Renal pelvis (tissue), 4 donors: ENCODE results near the gene PAFAH2. TPM values are rescaled to one million over a fixed set of nuclear protein-coding genes. Genes with fewer than 3 reads are reported as not detected.

Source experiments
- DNase-seq: peaks from one replicate; pipeline ENCODE4 v3.0.0-alpha.2; 2013
- polyA plus RNA-seq, 3 donors: library from polyadenylated mRNA; unstranded; fragments of 120-200 nt; gene quantifications; one replicate each; pipeline ENCODE4 v1.2.1, GENCODE V29; 2013; ENCODE audit not compliant: insufficient read length in 3 of 3

The PAFAH2 gene
- polyA plus RNA-seq, 3 donors = 16.5 to 24.0 (median 19.1) TPM

GRCh38 chr1:26032656-26033357, 34.9 kb upstream of the PAFAH2 start:
- DNase-seq = no peak

DNA sequence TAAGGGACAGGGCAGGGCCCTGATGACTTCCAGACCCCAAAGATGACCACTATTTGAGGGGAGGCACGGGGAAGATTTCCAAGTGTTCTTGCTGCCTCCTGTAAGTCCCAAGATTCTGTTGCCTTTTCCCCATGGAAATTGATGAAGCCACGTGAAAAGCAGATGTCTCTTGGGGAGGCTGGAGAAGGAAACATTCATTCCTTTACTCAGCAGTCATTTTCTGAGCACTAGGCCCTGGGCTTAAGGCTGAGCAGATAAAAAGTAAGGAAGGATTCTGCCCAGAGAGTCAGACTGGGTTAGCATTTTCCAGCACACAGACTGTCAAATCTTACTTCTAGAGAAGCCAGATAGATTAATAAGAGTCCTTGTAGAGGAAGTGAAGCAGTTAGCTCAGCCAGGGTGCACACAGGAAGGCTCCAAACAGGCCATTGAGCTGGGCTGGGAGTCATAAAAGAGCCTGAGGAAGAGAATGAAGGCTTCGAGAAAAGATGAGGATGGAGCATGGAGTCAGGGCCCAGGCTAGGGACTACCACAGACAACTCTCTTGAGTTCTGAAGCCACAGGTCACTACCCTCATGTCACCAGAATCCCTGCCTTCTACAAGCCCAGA, 33.9 kb upstream of the PAFAH2 start:
- no peak for DNase-seq

GRCh38 chr1:26031196-26031595, 33.3 kb upstream of the PAFAH2 start:
- DNase-seq = no peak

- no peak for DNase-seq
Measured at GRCh38 chr1:26029864-26030481, 32.1 kb upstream of the PAFAH2 start.

DNA sequence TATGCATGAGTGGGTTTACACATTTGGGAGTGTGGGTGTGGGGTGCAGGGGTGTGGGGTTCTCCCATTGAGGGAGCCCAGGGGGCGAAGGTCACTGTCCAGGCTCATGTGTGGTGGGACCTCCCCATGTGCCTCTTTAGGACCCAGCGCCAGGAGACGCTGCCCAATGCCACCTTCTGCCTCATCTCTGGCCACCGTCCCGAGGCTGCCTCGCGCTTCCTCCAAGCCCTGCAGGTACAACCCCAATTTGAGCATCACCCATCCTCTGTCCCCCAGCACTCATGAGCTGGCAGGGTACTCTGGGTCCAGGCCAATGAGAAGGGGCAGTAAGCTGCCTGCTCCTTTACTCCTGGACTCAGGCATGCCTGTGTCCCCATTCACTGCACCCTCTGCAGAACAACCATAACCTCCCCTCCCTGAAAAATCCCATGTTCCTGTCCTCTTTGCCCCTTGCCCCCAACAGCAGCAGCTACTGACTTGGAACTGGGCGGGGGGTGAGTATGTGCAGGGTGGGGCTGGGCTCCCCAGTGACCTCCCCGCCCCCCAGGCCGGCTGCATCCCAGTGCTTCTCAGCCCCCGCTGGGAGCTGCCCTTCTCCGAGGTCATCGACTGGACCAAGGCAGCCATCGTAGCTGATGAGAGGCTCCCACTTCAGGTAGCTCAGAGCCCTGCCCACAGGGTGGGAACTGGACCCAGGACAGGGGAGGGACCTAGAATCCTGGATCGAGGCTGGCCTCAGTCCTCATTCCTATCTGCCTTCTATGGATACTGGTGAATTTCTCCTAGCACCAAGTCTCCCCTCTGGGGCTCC, 31.4 kb upstream of the PAFAH2 start:
- no peak for DNase-seq

DNA sequence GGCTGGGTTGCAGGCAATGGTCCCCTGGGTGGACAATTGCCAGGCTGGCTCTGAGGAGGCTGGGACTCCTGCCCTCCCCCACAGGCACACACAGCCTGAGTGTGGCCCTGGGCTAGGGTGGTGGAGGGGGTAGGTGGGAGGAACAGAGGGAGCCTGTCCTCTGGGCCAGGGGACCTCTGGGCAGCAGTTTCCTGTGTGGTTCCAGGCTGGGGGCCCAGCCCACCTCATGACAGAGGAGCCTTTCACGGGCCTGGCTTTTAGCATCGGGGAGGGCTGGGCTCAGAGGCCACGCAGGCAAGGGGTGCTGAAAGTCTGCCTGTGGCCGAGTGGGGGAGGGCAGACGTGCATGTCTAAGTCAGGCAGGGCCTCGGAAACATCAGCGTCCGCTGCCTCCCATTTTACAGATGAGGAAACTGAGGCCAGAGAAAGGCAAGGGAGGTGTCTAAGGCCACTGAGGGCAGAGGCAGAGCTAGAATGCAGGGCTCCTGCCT, 30.7 kb upstream of the PAFAH2 start:
- no peak for DNase-seq

GRCh38 chr1:26027716-26028489, 30.0 kb upstream of the PAFAH2 start:
- DNase-seq = no peak

- no peak for DNase-seq
Measured at GRCh38 chr1:26025517-26025916, 27.7 kb upstream of the PAFAH2 start.

GRCh38 chr1:26025060-26025459, 27.2 kb upstream of the PAFAH2 start:
- DNase-seq = no peak

DNA sequence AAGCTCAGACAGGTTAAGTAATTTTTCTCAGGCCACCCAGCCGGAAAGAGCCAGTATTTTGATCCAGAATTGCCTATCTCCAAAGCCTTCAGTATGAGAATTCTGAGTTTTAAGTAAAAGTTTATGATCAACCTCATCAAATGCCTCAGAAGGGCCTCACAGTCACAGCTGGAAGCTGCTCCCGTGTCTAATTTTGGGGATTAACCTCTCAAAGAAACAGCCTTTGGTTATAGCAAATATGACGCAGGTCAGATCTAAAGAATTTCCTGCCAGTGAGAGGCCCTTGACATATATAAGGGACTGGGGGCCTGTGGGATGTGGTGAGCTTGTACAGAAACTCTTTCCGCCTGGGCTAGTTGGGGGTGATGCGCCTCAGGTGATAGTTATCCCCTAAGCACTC, 26.0 kb upstream of the PAFAH2 start:
- no peak for DNase-seq

DNA sequence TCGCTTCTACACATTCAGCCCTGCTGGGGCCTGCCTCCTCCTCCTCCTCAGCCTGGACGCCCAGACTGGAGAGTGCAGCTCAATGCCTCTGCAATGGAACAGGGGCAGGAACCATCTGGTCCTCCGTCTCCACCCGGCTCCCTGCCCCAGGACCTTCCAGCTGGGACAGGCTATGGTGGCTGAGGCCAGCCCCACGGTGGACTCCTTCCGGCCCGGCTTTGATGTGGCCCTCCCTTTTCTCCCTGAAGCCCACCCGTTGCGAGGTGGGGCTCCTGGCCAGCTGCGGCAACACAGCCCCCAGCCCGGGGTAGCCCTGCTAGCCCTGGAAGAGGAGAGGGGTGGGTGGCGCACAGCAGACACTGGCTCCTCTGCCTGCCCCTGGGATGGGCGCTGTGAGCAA, 25.1 kb upstream of the PAFAH2 start:
- DNase-seq = no peak

- DNase-seq = no peak
Measured at GRCh38 chr1:26022404-26022779, 24.5 kb upstream of the PAFAH2 start.

DNA sequence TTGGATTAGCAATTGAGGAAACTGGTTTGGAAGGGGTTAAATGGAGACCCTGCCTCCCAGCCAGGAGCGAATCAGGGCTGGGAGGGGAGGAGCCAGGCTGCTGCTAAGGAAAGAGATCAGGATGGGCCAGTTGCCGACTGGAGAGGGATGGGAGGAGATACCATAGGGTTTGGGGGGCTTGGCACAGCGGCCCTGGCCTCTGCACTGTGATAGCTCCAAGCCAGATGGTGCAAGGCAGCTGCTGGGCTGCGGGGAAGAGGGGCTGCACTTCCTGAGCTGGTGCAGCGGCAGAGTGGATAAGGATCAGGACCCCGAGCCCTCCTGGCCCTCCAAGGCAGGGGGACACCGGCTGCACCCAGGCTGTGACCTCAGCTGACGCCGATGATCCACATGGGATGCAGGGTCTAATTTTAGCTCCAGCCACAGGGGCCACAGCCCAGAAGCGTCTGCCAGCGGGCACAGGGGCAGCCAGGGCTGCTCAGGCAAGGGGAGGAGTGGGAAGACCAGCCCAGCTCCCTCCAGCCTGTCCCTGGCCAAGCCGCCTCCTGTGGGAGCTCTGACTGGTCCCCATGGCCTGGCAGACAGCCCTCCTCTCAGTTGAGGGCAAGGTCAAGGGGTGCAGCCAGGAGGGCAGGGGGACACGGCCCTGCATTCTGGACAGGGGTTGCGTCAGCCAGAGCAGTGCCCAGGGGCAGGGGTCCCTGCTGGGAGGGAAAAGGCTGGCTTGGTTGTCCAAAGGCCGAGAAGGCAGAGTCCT, 24.0 kb upstream of the PAFAH2 start, which contains the start of gene EXTL1:
TSS of gene EXTL1 (plus strand) at position 129 of the 757 bp plus-strand sequence. CDS start 872 bp downstream, outside the sequence.
- DNase-seq = peak; percentile 64

- no peak for DNase-seq
Measured at GRCh38 chr1:26020941-26021646, 23.2 kb upstream of the PAFAH2 start.

DNA sequence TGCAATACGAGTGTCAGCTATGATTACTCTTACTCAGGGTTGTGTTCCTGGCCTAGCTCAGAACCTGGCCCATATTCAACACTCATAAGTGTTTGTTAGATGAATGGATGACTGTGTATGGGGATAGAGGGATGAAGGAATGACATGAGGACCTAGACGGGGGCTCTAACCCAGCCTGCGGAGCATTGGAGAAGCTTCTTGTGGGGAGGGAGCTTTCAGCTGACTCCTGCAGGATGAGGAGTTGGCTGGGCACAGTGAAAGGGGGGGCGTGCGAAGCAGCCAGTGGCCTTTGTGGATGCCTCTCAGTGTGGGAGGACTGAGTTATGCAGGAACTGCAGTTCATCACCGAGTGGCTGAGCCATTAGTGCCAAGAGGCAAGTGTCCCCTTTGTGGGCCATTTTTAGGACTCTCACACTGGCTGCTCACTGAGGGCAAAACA, 22.5 kb upstream of the PAFAH2 start:
- DNase-seq = no peak

DNA sequence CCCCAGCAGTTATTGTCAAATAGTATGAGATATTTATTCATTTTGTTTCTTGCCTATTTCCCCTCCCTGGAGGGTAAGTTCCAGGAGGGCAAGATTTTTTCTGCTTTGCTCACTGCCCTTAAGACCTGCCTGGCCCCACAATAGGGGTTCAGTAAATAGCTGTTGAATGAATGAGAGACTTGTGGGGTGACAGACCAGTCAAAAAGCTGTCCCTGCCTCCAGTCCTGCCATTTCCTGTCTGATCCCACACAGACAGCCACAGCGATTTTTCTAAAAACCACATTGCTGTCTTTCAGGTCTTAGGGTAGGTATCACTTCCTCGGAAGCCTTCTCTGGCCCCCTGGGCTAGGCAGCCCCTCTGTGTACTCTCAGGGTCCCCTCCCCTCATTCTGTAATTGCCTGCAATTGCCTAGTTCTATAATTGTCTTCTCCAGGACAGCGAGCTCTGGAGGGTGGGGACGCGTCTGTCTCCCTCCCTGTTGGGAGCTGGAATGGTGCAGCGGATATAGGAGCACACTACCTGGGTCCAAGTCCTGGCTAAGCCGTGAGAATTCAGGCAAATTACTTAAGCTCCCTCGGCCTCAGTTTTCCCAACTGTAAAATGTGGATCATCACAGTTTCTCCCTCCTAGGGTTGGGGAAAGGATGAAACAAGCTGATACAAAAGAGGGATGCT, 21.9 kb upstream of the PAFAH2 start:
- no peak for DNase-seq

- DNase-seq = no peak
Measured at GRCh38 chr1:26017606-26018005, 19.7 kb upstream of the PAFAH2 start.

GRCh38 chr1:26016953-26017545, 19.2 kb upstream of the PAFAH2 start:
- no peak for DNase-seq
